ENCODE results near the gene NEURL1. TPM values are rescaled to one million over a fixed set of nuclear protein-coding genes. Genes with fewer than 3 reads are reported as not detected.

NEURL1 gene
- total RNA-seq, 1 experiment from 2014 or later = 0.10 TPM

GRCh38 chr10:103564776-103565520 is 71.4 kb downstream of the NEURL1 start:
- Histone ChIP-seq H3K9me3 (ENCODE audit: control insufficient read depth, insufficient read depth, low read depth, low read length) (no peaks in the 10 kb centered on the region), H3K36me3 (ENCODE audit: control insufficient read depth, insufficient read depth, low read length) (no peaks in the 10 kb centered on the region), H3K4me3 (ENCODE audit: low read depth in 2 of 2, low read length in 2 of 2) (no peak overlapping the region), H3K27me3 (ENCODE audit: control insufficient read depth, insufficient read depth, low read length) (no peaks in the 10 kb centered on the region), H3K4me1 (ENCODE audit: control insufficient read depth, insufficient read depth, low read length) (no peaks in the 10 kb centered on the region), H3K27ac (ENCODE audit: low read length) (no peak overlapping the region)
- BruUV-seq (replicated peaks) = no TSS peak
- ATAC-seq = peak; percentile 82
- TF ChIP-seq REST (IDR thresholded peaks at IDR 0.05; ENCODE audit: insufficient read depth in 1 of 2, low read depth in 2 of 2, low read length in 1 of 2) = no peak
- TF ChIP-seq SIN3A (IDR thresholded peaks at IDR 0.05; ENCODE audit: borderline replicate concordance, insufficient read depth, low read depth, low read length) = no peak
- TF ChIP-seq TCF7L2 (IDR thresholded peaks at IDR 0.05; ENCODE audit: low read depth, low read length) = no peak
- peak; percentile 95 for TF ChIP-seq CTCF (IDR thresholded peaks at IDR 0.05)
- TF ChIP-seq POLR2AphosphoS5 (IDR thresholded peaks at IDR 0.05; ENCODE audit: low read depth, low read length) = no peak
- CTCF ChIA-PET = interaction anchor here (0.6 to 1.2 kb wide), 4 partner anchors 8 to 169 kb away, joined by 3 to 6 read pairs (median 4); no protein-coding TSS in a partner anchor
- POLR2A ChIA-PET = no interaction called here
- in situ Hi-C loops (cut with HindIII; ENCODE audit: low pct_unique_long_range_greater_than_20kb, low sequenced_read_pairs) (no loop called here), intact Hi-C loops (cut with micrococcal nuclease; ENCODE audit: unreplicated experiment) (no loop called here)
- no peak for DNase-seq (ENCODE audit: low read depth, low spot score)

- Histone ChIP-seq H3K9me3 (ENCODE audit: control insufficient read depth, insufficient read depth, low read depth, low read length) (no peaks in the 10 kb centered on the region), H3K27me3 (ENCODE audit: control insufficient read depth, insufficient read depth, low read length) (no peaks in the 10 kb centered on the region), H3K4me1 (ENCODE audit: control insufficient read depth, insufficient read depth, low read length) (no peaks in the 10 kb centered on the region), H3K4me3 (ENCODE audit: low read depth in 2 of 2, low read length in 2 of 2) (no peak overlapping the region), H3K36me3 (ENCODE audit: control insufficient read depth, insufficient read depth, low read length) (no peaks in the 10 kb centered on the region), H3K27ac (ENCODE audit: low read length) (no peak overlapping the region)
- no TSS peak for BruUV-seq (replicated peaks)
- POLR2A ChIA-PET = no interaction called here
- no peak for TF ChIP-seq TCF7L2 (IDR thresholded peaks at IDR 0.05; ENCODE audit: low read depth, low read length)
- no peak for TF ChIP-seq SIN3A (IDR thresholded peaks at IDR 0.05; ENCODE audit: borderline replicate concordance, insufficient read depth, low read depth, low read length)
- TF ChIP-seq REST (IDR thresholded peaks at IDR 0.05; ENCODE audit: insufficient read depth in 1 of 2, low read depth in 2 of 2, low read length in 1 of 2) = no peak
- no peak for TF ChIP-seq POLR2AphosphoS5 (IDR thresholded peaks at IDR 0.05; ENCODE audit: low read depth, low read length)
- TF ChIP-seq CTCF (IDR thresholded peaks at IDR 0.05) = no peak
- in situ Hi-C loops (cut with HindIII; ENCODE audit: low pct_unique_long_range_greater_than_20kb, low sequenced_read_pairs) = no loop called here
- intact Hi-C loops (cut with micrococcal nuclease; ENCODE audit: unreplicated experiment) = no loop called here
- DNase-seq (ENCODE audit: low read depth, low spot score) = no peak
- CTCF ChIA-PET = no interaction called here
- ATAC-seq = no peak
These were observed 73.0 kb downstream of the NEURL1 start for GRCh38 chr10:103566536-103566935.
